Measurements from ENCODE around the gene BHLHA15.

DNA sequence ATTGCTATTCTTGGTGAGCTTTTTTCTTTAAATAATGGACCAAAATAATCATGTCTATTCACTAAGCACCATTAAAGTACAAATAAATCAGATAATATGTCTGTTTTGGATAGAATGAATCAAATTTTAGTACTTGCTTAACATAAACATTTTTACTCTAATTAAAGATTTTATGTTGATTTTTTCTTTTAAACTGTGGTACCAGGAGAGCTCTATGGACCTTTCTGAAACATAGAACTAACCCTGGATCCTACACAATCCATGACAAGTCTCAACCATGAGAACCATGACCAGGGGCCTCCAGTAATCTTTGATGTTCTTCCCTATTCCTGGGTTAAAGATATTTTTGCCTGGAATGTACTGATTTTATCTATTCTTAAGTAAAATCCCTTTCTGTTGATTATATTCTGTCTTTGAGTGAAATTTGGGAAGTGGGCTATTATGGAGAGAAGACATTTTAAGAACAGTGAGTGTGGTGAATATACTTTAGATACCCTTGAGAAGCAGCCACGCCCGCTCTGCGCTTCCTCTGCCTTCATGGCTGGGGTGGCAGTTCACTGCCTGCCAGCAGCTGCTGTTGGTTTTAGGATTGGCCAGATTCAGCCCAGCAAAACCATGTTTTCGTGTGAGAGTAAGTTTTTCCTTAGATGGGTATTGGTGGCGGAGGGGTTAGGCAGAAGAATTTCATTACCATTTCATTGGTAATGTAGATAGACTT, 42.2 kb upstream of the BHLHA15 start:
- TF ChIP-seq, protein P1, sequence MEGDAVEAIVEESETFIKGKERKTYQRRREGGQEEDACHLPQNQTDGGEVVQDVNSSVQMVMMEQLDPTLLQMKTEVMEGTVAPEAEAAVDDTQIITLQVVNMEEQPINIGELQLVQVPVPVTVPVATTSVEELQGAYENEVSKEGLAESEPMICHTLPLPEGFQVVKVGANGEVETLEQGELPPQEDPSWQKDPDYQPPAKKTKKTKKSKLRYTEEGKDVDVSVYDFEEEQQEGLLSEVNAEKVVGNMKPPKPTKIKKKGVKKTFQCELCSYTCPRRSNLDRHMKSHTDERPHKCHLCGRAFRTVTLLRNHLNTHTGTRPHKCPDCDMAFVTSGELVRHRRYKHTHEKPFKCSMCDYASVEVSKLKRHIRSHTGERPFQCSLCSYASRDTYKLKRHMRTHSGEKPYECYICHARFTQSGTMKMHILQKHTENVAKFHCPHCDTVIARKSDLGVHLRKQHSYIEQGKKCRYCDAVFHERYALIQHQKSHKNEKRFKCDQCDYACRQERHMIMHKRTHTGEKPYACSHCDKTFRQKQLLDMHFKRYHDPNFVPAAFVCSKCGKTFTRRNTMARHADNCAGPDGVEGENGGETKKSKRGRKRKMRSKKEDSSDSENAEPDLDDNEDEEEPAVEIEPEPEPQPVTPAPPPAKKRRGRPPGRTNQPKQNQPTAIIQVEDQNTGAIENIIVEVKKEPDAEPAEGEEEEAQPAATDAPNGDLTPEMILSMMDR (IDR thresholded peaks at IDR 0.05) = no peak
- TF ChIP-seq POLR2A (IDR thresholded peaks at IDR 0.05) (no peak), POLR2AphosphoS5 (IDR thresholded peaks at IDR 0.05) (no peak)

Measured in breast epithelium (tissue), 3 donors.